Measurements from ENCODE around the gene DNAH14. TPM values are rescaled to one million over a fixed set of nuclear protein-coding genes. Genes with fewer than 3 reads are reported as not detected.

Gene DNAH14
- total and polyA plus RNA-seq, 9 of the 15 experiments (the other 6 are each of a cell fraction or from before 2014, with no cell fraction given), result 58.4 to 142 (median 98.4) TPM

DNA sequence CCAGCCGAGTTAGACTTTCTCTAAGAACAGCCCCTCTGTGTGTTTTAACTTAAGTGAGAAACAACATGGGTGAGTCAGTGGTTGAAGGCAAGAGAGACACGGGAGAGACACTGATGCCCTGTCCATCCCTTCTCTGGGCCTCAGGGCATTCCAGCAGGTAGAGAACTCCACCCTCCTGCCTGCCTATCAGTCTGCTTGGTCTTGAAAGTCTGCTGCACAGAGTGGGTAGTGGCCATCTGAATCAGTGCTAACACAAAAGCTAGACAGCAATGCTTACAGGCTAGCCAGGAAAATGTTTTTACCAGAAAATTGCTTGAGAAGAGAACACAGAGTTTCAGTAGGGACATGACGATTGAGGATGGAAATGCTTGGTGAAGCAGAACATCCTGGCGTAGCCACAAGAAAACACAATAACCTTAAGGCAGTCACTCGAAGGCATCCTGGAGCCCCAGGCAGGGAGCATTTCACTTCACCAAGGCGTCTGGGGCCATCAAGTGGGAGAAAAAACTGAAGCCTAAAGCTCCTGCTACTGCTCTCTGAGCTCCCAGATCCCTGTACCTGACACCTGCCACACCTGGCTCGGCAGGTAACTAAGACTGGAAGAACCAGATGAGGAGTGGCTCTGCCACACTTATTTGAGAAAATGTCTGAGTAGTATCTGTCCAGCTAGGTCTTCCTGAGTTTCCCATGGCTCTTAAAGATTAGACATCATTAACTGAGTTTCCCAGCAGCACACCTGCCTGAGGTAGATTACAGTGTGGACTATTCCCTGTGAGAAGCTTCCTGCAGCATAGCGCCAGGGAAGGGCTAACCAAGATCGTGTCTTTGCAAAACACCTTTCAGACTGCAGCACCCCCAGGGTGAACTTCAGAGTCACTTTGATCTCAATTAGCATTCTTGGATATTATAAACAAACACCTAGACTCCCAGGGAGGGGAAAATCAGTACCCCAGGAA is 516.4 kb downstream of the DNAH14 start:
- ATAC-seq (no peak), DNase-seq (ENCODE audit: extremely low read depth in 1 of 4, low spot score in 3 of 4) (no peak), FAIRE-seq (peak; percentile 6)
- Histone ChIP-seq H3K4me2 (ENCODE audit: insufficient read depth, low read length) (no peak overlapping the region; the same call in 1 of the 2 replicates), H3K27me3 (ENCODE audit: control insufficient read depth in 2 of 2, insufficient read depth in 2 of 2, low read length in 2 of 2) (no peaks in the 10 kb centered on the region), H3K4me1 (replicated peaks in 1 of 2; ENCODE audit: control insufficient read depth in 2 of 2, insufficient read depth in 2 of 2, low read length in 2 of 2) (peaks cover 21 to 33% of the 10 kb centered on the region in 2 experiments), H3K79me2 (ENCODE audit: control insufficient read depth, insufficient read depth, low read length) (no peaks in the 10 kb centered on the region), H3K4me3 (no peak overlapping the region), H3K36me3 (ENCODE audit: control insufficient read depth, insufficient read depth, low read length) (no peaks in the 10 kb centered on the region), H3K9ac (ENCODE audit: insufficient read depth in 1 of 2, low read depth in 2 of 2, low read length in 2 of 2) (peak overlapping the region; percentile 49 to 62; a peak in 1 of 4 replicates), H3K9me3 (replicated peaks; ENCODE audit: control insufficient read depth, insufficient read depth, low read depth, low read length) (no peaks in the 10 kb centered on the region), H3K27ac (ENCODE audit: extremely low read depth, low read depth, low read length) (peak overlapping the region; percentile 92), H2AFZ (ENCODE audit: low read depth, low read length) (peak overlapping the region; percentile 97), H3K9me1 (ENCODE audit: control insufficient read depth, insufficient read depth, low read length) (no peaks in the 10 kb centered on the region), H4K20me1 (replicated peaks; ENCODE audit: control insufficient read depth, insufficient read depth, low read length) (no peaks in the 10 kb centered on the region)
- POLR2A ChIA-PET, result interaction anchor here (0.5 to 2.7 kb wide), 6 partner anchors 13 to 565 kb away, joined by 3 to 16 read pairs (median 4); partner anchors contain the start of genes LBR, SDE2 and TMEM63A
- in situ Hi-C loops (cut with MboI) (no loop called here), intact Hi-C loops (cut with micrococcal nuclease) (loop anchor here (2.0 to 5.0 kb wide), 2 partner anchors 17 to 861 kb away; partner anchors contain the start of genes LBR and LIN9)
- WGBS (ENCODE audit: insufficient coverage, low coverage, missing lambda C conversion rate), result 51% methylated on average over 9 of the region's 9 CpGs
- CTCF ChIA-PET (ENCODE audit: low intra/inter-chr PET ratio), result no interaction called here
- BruUV-seq (replicated peaks), result no TSS peak
- TF ChIP-seq TRIM24 (IDR thresholded peaks at IDR 0.05), result no peak
- no peak for TF ChIP-seq RFX1 (IDR thresholded peaks at IDR 0.05)
- TF ChIP-seq GATAD2B (IDR thresholded peaks at IDR 0.05; ENCODE audit: borderline replicate concordance), result no peak
- peak; percentile 55; the same call in 1 of the 2 replicates for TF ChIP-seq ZEB2 (IDR thresholded peaks at IDR 0.05)
- TF ChIP-seq, protein P1, sequence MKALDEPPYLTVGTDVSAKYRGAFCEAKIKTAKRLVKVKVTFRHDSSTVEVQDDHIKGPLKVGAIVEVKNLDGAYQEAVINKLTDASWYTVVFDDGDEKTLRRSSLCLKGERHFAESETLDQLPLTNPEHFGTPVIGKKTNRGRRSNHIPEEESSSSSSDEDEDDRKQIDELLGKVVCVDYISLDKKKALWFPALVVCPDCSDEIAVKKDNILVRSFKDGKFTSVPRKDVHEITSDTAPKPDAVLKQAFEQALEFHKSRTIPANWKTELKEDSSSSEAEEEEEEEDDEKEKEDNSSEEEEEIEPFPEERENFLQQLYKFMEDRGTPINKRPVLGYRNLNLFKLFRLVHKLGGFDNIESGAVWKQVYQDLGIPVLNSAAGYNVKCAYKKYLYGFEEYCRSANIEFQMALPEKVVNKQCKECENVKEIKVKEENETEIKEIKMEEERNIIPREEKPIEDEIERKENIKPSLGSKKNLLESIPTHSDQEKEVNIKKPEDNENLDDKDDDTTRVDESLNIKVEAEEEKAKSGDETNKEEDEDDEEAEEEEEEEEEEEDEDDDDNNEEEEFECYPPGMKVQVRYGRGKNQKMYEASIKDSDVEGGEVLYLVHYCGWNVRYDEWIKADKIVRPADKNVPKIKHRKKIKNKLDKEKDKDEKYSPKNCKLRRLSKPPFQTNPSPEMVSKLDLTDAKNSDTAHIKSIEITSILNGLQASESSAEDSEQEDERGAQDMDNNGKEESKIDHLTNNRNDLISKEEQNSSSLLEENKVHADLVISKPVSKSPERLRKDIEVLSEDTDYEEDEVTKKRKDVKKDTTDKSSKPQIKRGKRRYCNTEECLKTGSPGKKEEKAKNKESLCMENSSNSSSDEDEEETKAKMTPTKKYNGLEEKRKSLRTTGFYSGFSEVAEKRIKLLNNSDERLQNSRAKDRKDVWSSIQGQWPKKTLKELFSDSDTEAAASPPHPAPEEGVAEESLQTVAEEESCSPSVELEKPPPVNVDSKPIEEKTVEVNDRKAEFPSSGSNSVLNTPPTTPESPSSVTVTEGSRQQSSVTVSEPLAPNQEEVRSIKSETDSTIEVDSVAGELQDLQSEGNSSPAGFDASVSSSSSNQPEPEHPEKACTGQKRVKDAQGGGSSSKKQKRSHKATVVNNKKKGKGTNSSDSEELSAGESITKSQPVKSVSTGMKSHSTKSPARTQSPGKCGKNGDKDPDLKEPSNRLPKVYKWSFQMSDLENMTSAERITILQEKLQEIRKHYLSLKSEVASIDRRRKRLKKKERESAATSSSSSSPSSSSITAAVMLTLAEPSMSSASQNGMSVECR (CRISPR knock-in tag; IDR thresholded peaks at IDR 0.05), result peak; percentile 43; the same call in 1 of the 2 replicates
- peak; percentile 55 for TF ChIP-seq CBFA2T3 (IDR thresholded peaks at IDR 0.05)
- no peak for TF ChIP-seq SMAD3 (CRISPR knock-in tag; conservative IDR thresholded peaks at IDR 0.05)
- no peak for TF ChIP-seq LARP7 (IDR thresholded peaks at IDR 0.05)
- TF ChIP-seq HMGN3 (IDR thresholded peaks at IDR 0.05; ENCODE audit: borderline replicate concordance, extremely low read depth, insufficient read length, low read depth, low read length), result no peak
- TF ChIP-seq SAP30 (IDR thresholded peaks at IDR 0.05; ENCODE audit: borderline replicate concordance, insufficient read depth, low read depth, low read length, poor library complexity, severe bottlenecking), result no peak
- no peak; the same call in 1 of the 2 replicates for TF ChIP-seq PYGO2 (tag; IDR thresholded peaks at IDR 0.05)
- no peak for TF ChIP-seq ZC3H8 (IDR thresholded peaks at IDR 0.05)
- TF ChIP-seq ZNF124 (CRISPR knock-in tag; IDR thresholded peaks at IDR 0.05), result no peak
- no peak for TF ChIP-seq SMAD4 (CRISPR knock-in tag; conservative IDR thresholded peaks at IDR 0.05)
- TF ChIP-seq CBX3 (IDR thresholded peaks at IDR 0.05; ENCODE audit: borderline replicate concordance in 1 of 2, low read length in 2 of 2), result no peak
- TF ChIP-seq, protein P2, sequence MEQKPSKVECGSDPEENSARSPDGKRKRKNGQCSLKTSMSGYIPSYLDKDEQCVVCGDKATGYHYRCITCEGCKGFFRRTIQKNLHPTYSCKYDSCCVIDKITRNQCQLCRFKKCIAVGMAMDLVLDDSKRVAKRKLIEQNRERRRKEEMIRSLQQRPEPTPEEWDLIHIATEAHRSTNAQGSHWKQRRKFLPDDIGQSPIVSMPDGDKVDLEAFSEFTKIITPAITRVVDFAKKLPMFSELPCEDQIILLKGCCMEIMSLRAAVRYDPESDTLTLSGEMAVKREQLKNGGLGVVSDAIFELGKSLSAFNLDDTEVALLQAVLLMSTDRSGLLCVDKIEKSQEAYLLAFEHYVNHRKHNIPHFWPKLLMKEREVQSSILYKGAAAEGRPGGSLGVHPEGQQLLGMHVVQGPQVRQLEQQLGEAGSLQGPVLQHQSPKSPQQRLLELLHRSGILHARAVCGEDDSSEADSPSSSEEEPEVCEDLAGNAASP (IDR thresholded peaks at IDR 0.05), result no peak; the same call in 1 of the 2 replicates
- no peak for TF ChIP-seq ARNT (IDR thresholded peaks at IDR 0.05)
- TF ChIP-seq BHLHE40 (IDR thresholded peaks at IDR 0.05; ENCODE audit: low read length), result no peak

All from K562 (cell line).